GM23338 (cell line): ENCODE results near the gene CITED4. TPM values are rescaled to one million over a fixed set of nuclear protein-coding genes. Genes with fewer than 3 reads are reported as not detected.

ENCODE experiments used
- ATAC-seq: fragments of 200-7000 bp; cut with Tn5 transposase; 3 replicates; pipeline ENCODE4 v1.9.1; 2020
- DNase-seq: peaks from one replicate; pipeline ENCODE4 v3.0.0-alpha.2; 2015; ENCODE audit warnings: low spot score
- H2AFZ ChIP-seq: fragments of 200-600 bp; sonication (generic); 2 replicates; pipeline ENCODE4 v1.8.0; 2016; ENCODE audit warnings: antibody characterized with exemption, mild to moderate bottlenecking, moderate library complexity
- H3F3A ChIP-seq: fragments of 200-600 bp; sonication (generic); replicated peaks from 2 replicates; pipeline ENCODE4 v1.8.0; 2017; ENCODE audit warnings: antibody characterized with exemption, mixed run types, low read depth
- H3K27ac ChIP-seq: fragments of 200-600 bp; sonication (generic); 2 replicates; pipeline ENCODE4 v1.6.1; 2016; ENCODE audit warnings: low read depth
- H3K27me3 ChIP-seq: fragments of 200-600 bp; sonication (generic); 2 replicates; pipeline ENCODE4 v1.8.0; 2016; ENCODE audit warnings: mild to moderate bottlenecking, mixed run types, moderate library complexity; ENCODE audit not compliant: insufficient read depth
- H3K36me3 ChIP-seq: fragments of 200-600 bp; sonication (generic); 2 replicates; pipeline ENCODE4 v1.8.0; 2016; ENCODE audit warnings: mild to moderate bottlenecking; ENCODE audit not compliant: insufficient read depth
- H3K4me1 ChIP-seq: fragments of 200-600 bp; sonication (generic); 2 replicates; pipeline ENCODE4 v1.8.0; 2016; ENCODE audit warnings: mild to moderate bottlenecking, moderate library complexity; ENCODE audit not compliant: insufficient read depth
- H3K4me2 ChIP-seq: fragments of 200-600 bp; sonication (generic); 2 replicates; pipeline ENCODE4 v1.7.1; 2017; ENCODE audit warnings: mixed run types
- H3K4me3 ChIP-seq: fragments of 200-600 bp; sonication (generic); 2 replicates; pipeline ENCODE4 v1.6.1; 2016; ENCODE audit warnings: mixed run types
- H3K79me2 ChIP-seq: fragments of 200-600 bp; sonication (generic); replicated peaks from 2 replicates; pipeline ENCODE4 v1.8.0; 2017; ENCODE audit warnings: mild to moderate bottlenecking; ENCODE audit not compliant: insufficient read depth
- H3K9me2 ChIP-seq: fragments of 200-600 bp; sonication (generic); 2 replicates; pipeline ENCODE4 v1.8.0; 2017; ENCODE audit not compliant: insufficient read depth
- H4K20me1 ChIP-seq: fragments of 200-600 bp; sonication (generic); replicated peaks from 2 replicates; pipeline ENCODE4 v1.8.0; 2017; ENCODE audit warnings: mild to moderate bottlenecking; ENCODE audit not compliant: insufficient read depth
- H3K27ac Mint-ChIP-seq: 2 replicates; pipeline ENCODE4 v1.8.0; 2020; ENCODE audit warnings: inconsistent platforms, mild to moderate bottlenecking, moderate library complexity, mixed read lengths
- H3K27me3 Mint-ChIP-seq: 3 replicates; pipeline ENCODE4 v1.8.0; 2022; ENCODE audit warnings: low read depth, mild to moderate bottlenecking, moderate library complexity, mixed read lengths, inconsistent platforms; ENCODE audit not compliant: insufficient read depth, poor library complexity
- H3K36me3 Mint-ChIP-seq: 3 replicates; pipeline ENCODE4 v1.8.0; 2021; ENCODE audit warnings: low read depth, mild to moderate bottlenecking, inconsistent platforms, moderate library complexity, mixed read lengths
- H3K4me1 Mint-ChIP-seq: 3 replicates; pipeline ENCODE4 v1.8.0; 2020; ENCODE audit warnings: mild to moderate bottlenecking, inconsistent platforms, mixed read lengths
- H3K4me3 Mint-ChIP-seq: 3 replicates; pipeline ENCODE4 v1.8.0; 2021; ENCODE audit warnings: moderate library complexity, mild to moderate bottlenecking, inconsistent platforms, mixed read lengths
- H3K9me3 Mint-ChIP-seq: 3 replicates; pipeline ENCODE4 v1.8.0; 2020; ENCODE audit warnings: moderate library complexity, mild to moderate bottlenecking, inconsistent platforms, mixed read lengths
- CREB1 ChIP-seq: fragments of 250-450 bp; sonication (Bioruptor Pico); IDR thresholded peaks from 2 replicates; pipeline ENCODE4 v1.5.0; 2020; ENCODE audit warnings: low read depth, mild to moderate bottlenecking, moderate library complexity
- ETS1 ChIP-seq: IDR thresholded peaks from 2 replicates; pipeline ENCODE4 v1.6.1; 2016; ENCODE audit warnings: antibody characterized with exemption
- EZH2 ChIP-seq: fragments of 200-600 bp; sonication (generic); IDR thresholded peaks from one replicate; pipeline ENCODE4 v1.8.0; 2017; ENCODE audit warnings: antibody characterized with exemption, mild to moderate bottlenecking, low read depth; ENCODE audit not compliant: unreplicated experiment
- JUNB ChIP-seq: IDR thresholded peaks from one replicate; pipeline ENCODE4 v1.6.1; 2016; ENCODE audit warnings: antibody characterized with exemption; ENCODE audit not compliant: unreplicated experiment
- NANOG ChIP-seq: IDR thresholded peaks from 2 replicates; pipeline ENCODE4 v1.6.1; 2016; ENCODE audit warnings: antibody characterized with exemption, borderline replicate concordance
- ZNF114 ChIP-seq: fragments of 250-450 bp; sonication (Bioruptor Pico); IDR thresholded peaks from 2 replicates; pipeline ENCODE4 v1.5.0; 2020; ENCODE audit warnings: mild to moderate bottlenecking, moderate library complexity
- ZNF462 ChIP-seq: fragments of 250-450 bp; sonication (Bioruptor Pico); IDR thresholded peaks from 2 replicates; pipeline ENCODE4 v1.5.0; 2020; ENCODE audit warnings: mild to moderate bottlenecking, moderate library complexity
- polyA plus RNA-seq: library from polyadenylated mRNA; unstranded; fragments of >200 nt; fragmentation: Nextera tagmentation; extraction: Ambion mirVana; gene quantifications from 2 replicates; pipeline ENCODE4 v1.2.1, GENCODE V29; 2016
- total RNA-seq: library from RNA; depleted of rRNA; stranded (reverse); fragments of >200 nt; shearing (Covaris generic); gene quantifications from 2 replicates; pipeline ENCODE4 v1.2.3, GENCODE V29; 2014

CITED4 gene
- total and polyA plus RNA-seq, 2 experiments from 2014 or later, result 2.9 to 18.7 TPM

GRCh38 chr1:40856656-40857302 is 5.4 kb downstream of the CITED4 start (continued):
- TF ChIP-seq ZNF462 (CRISPR knock-in tag), result no peak

GRCh38 chr1:40856116-40856515 is 6.0 kb downstream of the CITED4 start:
- TF ChIP-seq ZNF114 (CRISPR knock-in tag) (no peak), EZH2 (no peak), ETS1 (no peak), NANOG (no peak), CREB1 (no peak), JUNB (no peak)
- no peaks in the 10 kb centered on the region for H4K20me1 ChIP-seq

More at GRCh38 chr1:40856116-40856515, 6.0 kb downstream of the CITED4 start:
- Mint-ChIP-seq H3K4me3 (no peak overlapping the region), H3K27me3 (peaks cover 15% of the 10 kb centered on the region), H3K36me3 (no peaks in the 10 kb centered on the region), H3K27ac (no peak overlapping the region), H3K9me3 (0 out of 3 replicates have a peak, but pooled peaks cover 2% of the 10 kb centered on the region), H3K4me1 (peaks cover 13% of the 10 kb centered on the region)
- H2AFZ ChIP-seq, result no peak overlapping the region
- H3K36me3 ChIP-seq, result no peaks in the 10 kb centered on the region
- H3K9me2 ChIP-seq, result no peaks in the 10 kb centered on the region
- peaks cover 24% of the 10 kb centered on the region for H3K27me3 ChIP-seq
- no peak overlapping the region for H3K27ac ChIP-seq
- DNase-seq, result no peak
- no peaks in the 10 kb centered on the region for H3K79me2 ChIP-seq
- no peaks in the 10 kb centered on the region for H3K4me1 ChIP-seq
- no peaks in the 10 kb centered on the region for H3F3A ChIP-seq
- no peak overlapping the region for H3K4me2 ChIP-seq
- no peak overlapping the region for H3K4me3 ChIP-seq
- no peak for ATAC-seq
